Natural killer cell (primary cell): ENCODE data around the gene SEMA6B. TPM values are rescaled to one million over a fixed set of nuclear protein-coding genes. Genes with fewer than 3 reads are reported as not detected.
A peak's percentile ranks its signal among the peaks of the same experiment; 100 is the strongest.

Experiments
- ATAC-seq, 3 donors: fragments of 150-1000 bp in 2 of 3; fragments of 200-7000 bp in 1 of 3; cut with Tn5 transposase; 1 replicate in 1 of 3; 2 replicates in 2 of 3; pipeline ENCODE4 v1.10.0; 2021; ENCODE audit warnings: mild to moderate bottlenecking in 2 of 3, moderate library complexity in 2 of 3
- DNase-seq, 2 donors: peaks; one replicate each; pipeline versions ENCODE4 v3.0.0 to v3.0.0-alpha.2; 2013 to 2021; ENCODE audit warnings: mixed read lengths in 1 of 2
- H3K27ac ChIP-seq: one replicate; pipeline ENCODE4 v1.5.1; 2013; ENCODE audit warnings: mild to moderate bottlenecking, low read length
- H3K27me3 ChIP-seq: one replicate; pipeline ENCODE4 v1.6.1; 2013; ENCODE audit warnings: low read length; ENCODE audit not compliant: control insufficient read depth, insufficient read depth
- H3K36me3 ChIP-seq: one replicate; pipeline ENCODE4 v1.6.1; 2013; ENCODE audit warnings: low read length; ENCODE audit not compliant: control insufficient read depth, insufficient read depth
- H3K4me1 ChIP-seq: one replicate; pipeline ENCODE4 v1.6.1; 2013; ENCODE audit warnings: low read length; ENCODE audit not compliant: control insufficient read depth, insufficient read depth
- H3K4me3 ChIP-seq: one replicate; pipeline ENCODE4 v1.5.1; 2013; ENCODE audit warnings: low read length
- H3K9me3 ChIP-seq: one replicate; pipeline ENCODE4 v1.6.1; 2013; ENCODE audit warnings: low read length; ENCODE audit not compliant: control insufficient read depth, insufficient read depth
- H3K27ac Mint-ChIP-seq, 2 donors: one replicate each; pipeline ENCODE4 v1.8.0; 2022; ENCODE audit warnings: mild to moderate bottlenecking in 2 of 2, mixed read lengths in 2 of 2, moderate library complexity in 1 of 2
- H3K27me3 Mint-ChIP-seq, 2 donors: one replicate each; pipeline ENCODE4 v1.8.0; 2022; ENCODE audit warnings: low read depth in 2 of 2, mixed read lengths in 2 of 2
- H3K36me3 Mint-ChIP-seq: one replicate; pipeline ENCODE4 v1.8.0; 2022; ENCODE audit warnings: mixed read lengths
- H3K4me1 Mint-ChIP-seq, 2 donors: one replicate each; pipeline ENCODE4 v1.8.0; 2022; ENCODE audit warnings: mixed read lengths in 2 of 2
- H3K4me3 Mint-ChIP-seq: one replicate; pipeline ENCODE4 v1.8.0; 2022; ENCODE audit warnings: mild to moderate bottlenecking, moderate library complexity, mixed read lengths
- H3K9me3 Mint-ChIP-seq, 2 donors: one replicate each; pipeline ENCODE4 v1.8.0; 2022; ENCODE audit warnings: mixed read lengths in 2 of 2
- CTCF ChIP-seq: fragments of 200-600 bp; IDR thresholded peaks from one replicate; pipeline ENCODE4 v1.8.0; 2022; ENCODE audit warnings: antibody characterized with exemption
- WGBS: methylation state at CpG from one replicate; pipeline ENCODE4 v1.1.7; 2013; ENCODE audit warnings: missing lambda C conversion rate; ENCODE audit not compliant: insufficient coverage; 5-methylcytosine and 5-hydroxymethylcytosine counted together
- intact Hi-C: fragments of 100-400 bp; cut with micrococcal nuclease; formaldehyde crosslinking; loops from one replicate; pipeline ENCODE4 v1.14.2; 2022
- total RNA-seq, 4 donors: library from RNA; stranded (reverse); fragments of 120-200 nt in 1 of 4; gene quantifications; one replicate each; pipeline versions ENCODE4 v1.2.3 to v1.2.4, GENCODE V29; 2013 to 2022

Gene SEMA6B
- total RNA-seq, 3 donors from 2014 or later (not counting 1 experiment from before 2014, with no cell fraction given), result 0.50 to 5.4 TPM; not detected in 1

GRCh38 chr19:4539693-4540581 lies 19.5 kb downstream of the SEMA6B start, which contains the start of gene LRG1:
Gene LRG1, minus strand, starts transcription at chr19:4540036. Its CDS starts 23 bp downstream, at chr19:4540013.
- peak in 1 of 3 donors; percentile 69 for ATAC-seq
- DNase-seq, result no peak
- Mint-ChIP-seq H3K27ac (no peak within 1 kb of the TSS), H3K9me3 (peaks cover 0 to 2% of the 10 kb centered on the region in 2 donors), H3K36me3 (no peaks in the 10 kb centered on the region), H3K4me1 (no peaks in the 10 kb centered on the region), H3K4me3 (peak within 1 kb of the TSS; percentile 21), H3K27me3 (peaks cover 0 to 8% of the 10 kb centered on the region in 2 donors)
- Histone ChIP-seq H3K9me3 (peaks cover 5% of the 10 kb centered on the region), H3K4me1 (peaks cover 19% of the 10 kb centered on the region), H3K4me3 (no peak within 1 kb of the TSS), H3K36me3 (no peaks in the 10 kb centered on the region), H3K27ac (no peak within 1 kb of the TSS), H3K27me3 (peaks cover 3% of the 10 kb centered on the region)
- 58% methylated on average over 14 of the region's 14 CpGs for WGBS
- no peak for TF ChIP-seq CTCF
- intact Hi-C loops, result no loop called here

GRCh38 chr19:4539169-4539692 lies 20.3 kb downstream of the SEMA6B start:
- ATAC-seq, result no peak
- H3K27me3 ChIP-seq, result peaks cover 3% of the 10 kb centered on the region
- 85% methylated on average over 3 of the region's 3 CpGs for WGBS

GRCh38 chr19:4538601-4538954 lies 20.9 kb downstream of the SEMA6B start:
- Mint-ChIP-seq H3K27me3 (peaks cover 0 to 8% of the 10 kb centered on the region in 2 donors), H3K27ac (no peak overlapping the region), H3K4me3 (no peak overlapping the region), H3K9me3 (peaks cover 0 to 2% of the 10 kb centered on the region in 2 donors), H3K4me1 (no peaks in the 10 kb centered on the region), H3K36me3 (no peaks in the 10 kb centered on the region)
- H3K27me3 ChIP-seq, result peaks cover 3% of the 10 kb centered on the region
- intact Hi-C loops, result no loop called here
- H3K4me3 ChIP-seq, result no peak overlapping the region
- H3K36me3 ChIP-seq, result no peaks in the 10 kb centered on the region
- TF ChIP-seq CTCF, result no peak
- DNase-seq, result no peak
- peaks cover 5% of the 10 kb centered on the region for H3K9me3 ChIP-seq
- no peak overlapping the region for H3K27ac ChIP-seq
- 97% methylated on average over 13 of the region's 13 CpGs for WGBS
- no peak for ATAC-seq
- peaks cover 22% of the 10 kb centered on the region for H3K4me1 ChIP-seq

More at GRCh38 chr19:4539169-4539692, 20.3 kb downstream of the SEMA6B start:
- Histone ChIP-seq H3K36me3 (no peaks in the 10 kb centered on the region), H3K4me3 (no peak overlapping the region), H3K27ac (no peak overlapping the region), H3K9me3 (peaks cover 5% of the 10 kb centered on the region), H3K4me1 (peaks cover 22% of the 10 kb centered on the region)
- Mint-ChIP-seq H3K4me1 (no peaks in the 10 kb centered on the region), H3K27ac (no peak overlapping the region), H3K4me3 (no peak overlapping the region), H3K9me3 (peaks cover 0 to 2% of the 10 kb centered on the region in 2 donors), H3K27me3 (peaks cover 0 to 8% of the 10 kb centered on the region in 2 donors), H3K36me3 (no peaks in the 10 kb centered on the region)
- no peak for TF ChIP-seq CTCF
- intact Hi-C loops, result no loop called here
- no peak for DNase-seq
